ENCODE measurements around the gene ABHD15. TPM values are rescaled to one million over a fixed set of nuclear protein-coding genes. Genes with fewer than 3 reads are reported as not detected.

The ABHD15 gene
- total and polyA plus RNA-seq, 8 donors = 3.9 to 10.6 (median 6.5) TPM

DNA sequence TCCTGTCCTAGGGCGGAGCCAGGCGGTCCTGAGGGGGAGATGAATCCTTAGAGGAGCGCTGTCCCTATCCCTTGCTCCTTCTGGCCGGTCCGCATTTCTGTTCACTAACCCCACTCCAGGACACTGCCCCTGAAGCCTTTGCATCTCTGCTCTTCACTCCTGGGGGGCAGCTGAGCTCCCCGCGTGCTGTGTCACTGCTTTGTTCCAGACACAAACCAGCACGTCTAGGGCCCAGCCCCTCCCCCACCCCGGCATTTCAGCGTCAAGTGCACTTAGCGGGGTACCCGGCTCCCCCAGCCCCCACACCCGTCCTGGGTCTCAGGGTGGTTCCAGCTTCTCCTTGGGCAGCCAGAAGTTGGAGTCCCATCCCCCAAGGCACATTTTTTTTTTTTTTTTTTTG is 47.0 kb upstream of the ABHD15 start:
- no peaks in the 10 kb centered on the region for H3K27me3 ChIP-seq
- WGBS, 2 donors = 11 to 14% methylated on average over 13 of the region's 13 CpGs
- ATAC-seq (no peak), DNase-seq (peak in 2 of 6 donors; percentile 16 to 45), FAIRE-seq (no peak)
- H3K9me3 ChIP-seq = no peaks in the 10 kb centered on the region
- no peaks in the 10 kb centered on the region for H3K36me3 ChIP-seq
- peaks cover 15 to 25% (median 25%) of the 10 kb centered on the region in 3 donors for H3K4me1 ChIP-seq
- H3K4me3 ChIP-seq = peak overlapping the region in 2 of 4 donors; percentile 23 to 45
- intact Hi-C loops (cut with DNase I) = no loop called here
- TF ChIP-seq, protein P1, sequence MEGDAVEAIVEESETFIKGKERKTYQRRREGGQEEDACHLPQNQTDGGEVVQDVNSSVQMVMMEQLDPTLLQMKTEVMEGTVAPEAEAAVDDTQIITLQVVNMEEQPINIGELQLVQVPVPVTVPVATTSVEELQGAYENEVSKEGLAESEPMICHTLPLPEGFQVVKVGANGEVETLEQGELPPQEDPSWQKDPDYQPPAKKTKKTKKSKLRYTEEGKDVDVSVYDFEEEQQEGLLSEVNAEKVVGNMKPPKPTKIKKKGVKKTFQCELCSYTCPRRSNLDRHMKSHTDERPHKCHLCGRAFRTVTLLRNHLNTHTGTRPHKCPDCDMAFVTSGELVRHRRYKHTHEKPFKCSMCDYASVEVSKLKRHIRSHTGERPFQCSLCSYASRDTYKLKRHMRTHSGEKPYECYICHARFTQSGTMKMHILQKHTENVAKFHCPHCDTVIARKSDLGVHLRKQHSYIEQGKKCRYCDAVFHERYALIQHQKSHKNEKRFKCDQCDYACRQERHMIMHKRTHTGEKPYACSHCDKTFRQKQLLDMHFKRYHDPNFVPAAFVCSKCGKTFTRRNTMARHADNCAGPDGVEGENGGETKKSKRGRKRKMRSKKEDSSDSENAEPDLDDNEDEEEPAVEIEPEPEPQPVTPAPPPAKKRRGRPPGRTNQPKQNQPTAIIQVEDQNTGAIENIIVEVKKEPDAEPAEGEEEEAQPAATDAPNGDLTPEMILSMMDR (IDR thresholded peaks at IDR 0.05) = no peak
- no peak overlapping the region for H3K27ac ChIP-seq

DNA sequence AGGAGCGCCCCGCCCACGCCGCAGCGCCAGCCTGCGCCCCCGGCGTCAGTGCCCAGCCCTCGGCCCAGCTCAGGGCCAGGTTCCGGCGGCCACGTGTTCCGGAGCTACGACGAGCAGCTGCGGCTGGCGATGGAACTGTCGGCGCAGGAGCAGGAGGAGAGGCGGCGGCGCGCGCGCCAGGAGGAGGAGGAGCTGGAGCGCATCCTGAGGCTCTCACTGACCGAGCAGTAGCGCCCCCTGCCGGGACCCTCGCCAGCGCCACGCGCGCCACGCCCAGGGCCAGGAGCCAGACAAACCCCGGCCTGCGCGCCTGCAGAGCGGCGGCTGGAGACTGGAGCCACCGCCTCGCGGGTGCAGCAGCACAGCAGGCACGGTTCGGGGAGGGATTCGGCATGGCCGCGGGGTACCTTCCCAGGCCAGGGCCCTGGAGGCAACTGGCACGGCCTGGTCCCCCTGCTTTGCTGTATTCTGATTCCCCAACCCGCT is 46.6 kb upstream of the ABHD15 start:
- no peak for FAIRE-seq
- H3K27ac ChIP-seq = no peak overlapping the region

DNA sequence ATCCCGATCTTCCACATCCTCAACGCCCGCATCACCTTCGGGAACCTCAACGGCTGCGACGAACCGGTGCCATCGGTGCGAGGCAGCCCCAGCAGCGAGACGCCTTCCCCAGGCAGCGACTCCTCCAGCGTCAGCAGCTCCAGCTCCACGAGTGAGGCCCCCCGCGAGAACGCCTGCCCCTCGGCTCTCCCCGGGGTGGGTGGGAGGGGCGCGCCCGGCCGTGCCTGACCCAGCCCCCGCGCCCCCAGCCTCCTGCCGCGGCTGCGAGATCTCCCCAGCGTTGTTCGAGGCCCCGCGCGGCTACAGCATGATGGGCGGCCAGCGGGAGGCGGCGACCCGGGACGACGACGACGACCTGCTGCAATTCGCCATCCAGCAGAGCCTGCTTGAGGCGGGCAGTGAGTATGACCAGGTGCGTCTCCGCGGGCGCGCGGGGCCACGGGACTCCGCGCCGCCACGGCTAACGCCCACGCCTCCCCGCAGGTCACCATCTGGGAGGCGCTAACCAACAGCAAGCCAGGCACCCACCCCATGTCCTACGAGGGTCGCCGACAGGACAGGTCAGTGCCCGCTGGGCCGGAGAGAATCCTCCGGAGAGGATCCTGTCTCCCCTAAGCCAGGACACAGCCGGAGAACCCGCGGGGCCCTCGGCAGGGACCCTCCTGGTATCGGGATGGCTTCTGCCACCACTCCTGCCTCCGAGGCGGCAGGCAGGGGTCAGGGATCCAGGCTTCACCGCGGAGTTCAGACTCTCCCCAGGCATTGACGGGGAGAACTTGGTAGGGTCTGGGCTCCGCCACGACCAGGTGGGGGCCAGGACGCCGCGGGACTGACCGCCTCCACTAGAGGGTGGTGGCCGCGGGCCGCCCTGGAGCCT is 45.8 kb upstream of the ABHD15 start:
- Histone ChIP-seq H3K27ac (no peak overlapping the region), H3K4me1 (peaks cover 15 to 25% (median 20%) of the 10 kb centered on the region in 3 donors)
- intact Hi-C loops (cut with DNase I) = no loop called here

More for the DNA sequence above, 46.6 kb upstream of the ABHD15 start:
- ATAC-seq = peak; percentile 56 to 70 (median 66)
- TF ChIP-seq, protein P1 (IDR thresholded peaks at IDR 0.05) = peak; percentile 79 to 93 (median 88)
- H3K27me3 ChIP-seq = no peaks in the 10 kb centered on the region
- intact Hi-C loops (cut with DNase I) = no loop called here
- H3K36me3 ChIP-seq = no peaks in the 10 kb centered on the region
- H3K9me3 ChIP-seq = no peaks in the 10 kb centered on the region
- H3K4me1 ChIP-seq = peaks cover 15 to 25% (median 25%) of the 10 kb centered on the region in 3 donors
- 1 to 5% methylated on average over 44 to 50 of the region's 50 CpGs for WGBS, 2 donors
- DNase-seq = peak; percentile 82 to 98 (median 90)
- H3K4me3 ChIP-seq = peak overlapping the region in 3 of 4 donors; percentile 23 to 45 (median 28)

DNA sequence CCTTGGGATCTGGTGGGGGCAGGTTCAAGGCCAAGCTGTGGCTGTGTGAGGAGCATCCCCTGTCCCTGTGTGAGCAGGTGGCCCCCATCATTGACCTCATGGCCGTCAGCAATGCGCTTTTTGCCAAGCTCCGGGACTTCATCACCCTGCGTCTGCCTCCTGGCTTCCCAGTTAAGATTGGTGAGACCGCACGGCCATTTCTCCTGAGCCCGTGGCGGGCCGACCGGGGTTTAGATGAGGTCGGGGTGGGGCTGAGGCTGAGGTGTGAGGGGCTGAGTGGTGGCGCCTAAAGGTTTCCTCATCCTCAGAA is 45.2 kb upstream of the ABHD15 start:
- no peak overlapping the region for H3K4me3 ChIP-seq
- intact Hi-C loops (cut with DNase I) = no loop called here
- no peaks in the 10 kb centered on the region for H3K9me3 ChIP-seq
- 91 to 92% methylated on average over 12 of the region's 12 CpGs for WGBS, 2 donors
- TF ChIP-seq, protein P1 (IDR thresholded peaks at IDR 0.05) = no peak
- no peak for DNase-seq
- H3K4me1 ChIP-seq = peaks cover 15 to 21% (median 16%) of the 10 kb centered on the region in 3 donors
- no peaks in the 10 kb centered on the region for H3K36me3 ChIP-seq
- no peak for FAIRE-seq
- H3K27ac ChIP-seq = no peak overlapping the region
- H3K27me3 ChIP-seq = no peaks in the 10 kb centered on the region
- no peak for ATAC-seq

More for the DNA sequence above, 45.8 kb upstream of the ABHD15 start:
- TF ChIP-seq, protein P1 (IDR thresholded peaks at IDR 0.05) = no peak
- 34% methylated on average over 71 to 85 of the region's 85 CpGs for WGBS, 2 donors
- no peaks in the 10 kb centered on the region for H3K27me3 ChIP-seq
- no peaks in the 10 kb centered on the region for H3K9me3 ChIP-seq
- no peaks in the 10 kb centered on the region for H3K36me3 ChIP-seq
- DNase-seq (peak in 3 of 6 donors; percentile 25 to 78 (median 32)), ATAC-seq (no peak), FAIRE-seq (no peak)
- peak overlapping the region in 3 of 4 donors; percentile 23 to 45 (median 28) for H3K4me3 ChIP-seq
